ENCODE measurements around the gene SLCO4C1.
A peak's percentile ranks its signal among the peaks of the same experiment; 100 is the strongest.
"Not testable (repeated sequence)": the region's sequence is repeated elsewhere in the genome, so short reads cannot be mapped to it uniquely, and the experiment has no call there.

SLCO4C1 gene, protein sequence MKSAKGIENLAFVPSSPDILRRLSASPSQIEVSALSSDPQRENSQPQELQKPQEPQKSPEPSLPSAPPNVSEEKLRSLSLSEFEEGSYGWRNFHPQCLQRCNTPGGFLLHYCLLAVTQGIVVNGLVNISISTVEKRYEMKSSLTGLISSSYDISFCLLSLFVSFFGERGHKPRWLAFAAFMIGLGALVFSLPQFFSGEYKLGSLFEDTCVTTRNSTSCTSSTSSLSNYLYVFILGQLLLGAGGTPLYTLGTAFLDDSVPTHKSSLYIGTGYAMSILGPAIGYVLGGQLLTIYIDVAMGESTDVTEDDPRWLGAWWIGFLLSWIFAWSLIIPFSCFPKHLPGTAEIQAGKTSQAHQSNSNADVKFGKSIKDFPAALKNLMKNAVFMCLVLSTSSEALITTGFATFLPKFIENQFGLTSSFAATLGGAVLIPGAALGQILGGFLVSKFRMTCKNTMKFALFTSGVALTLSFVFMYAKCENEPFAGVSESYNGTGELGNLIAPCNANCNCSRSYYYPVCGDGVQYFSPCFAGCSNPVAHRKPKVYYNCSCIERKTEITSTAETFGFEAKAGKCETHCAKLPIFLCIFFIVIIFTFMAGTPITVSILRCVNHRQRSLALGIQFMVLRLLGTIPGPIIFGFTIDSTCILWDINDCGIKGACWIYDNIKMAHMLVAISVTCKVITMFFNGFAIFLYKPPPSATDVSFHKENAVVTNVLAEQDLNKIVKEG

DNA sequence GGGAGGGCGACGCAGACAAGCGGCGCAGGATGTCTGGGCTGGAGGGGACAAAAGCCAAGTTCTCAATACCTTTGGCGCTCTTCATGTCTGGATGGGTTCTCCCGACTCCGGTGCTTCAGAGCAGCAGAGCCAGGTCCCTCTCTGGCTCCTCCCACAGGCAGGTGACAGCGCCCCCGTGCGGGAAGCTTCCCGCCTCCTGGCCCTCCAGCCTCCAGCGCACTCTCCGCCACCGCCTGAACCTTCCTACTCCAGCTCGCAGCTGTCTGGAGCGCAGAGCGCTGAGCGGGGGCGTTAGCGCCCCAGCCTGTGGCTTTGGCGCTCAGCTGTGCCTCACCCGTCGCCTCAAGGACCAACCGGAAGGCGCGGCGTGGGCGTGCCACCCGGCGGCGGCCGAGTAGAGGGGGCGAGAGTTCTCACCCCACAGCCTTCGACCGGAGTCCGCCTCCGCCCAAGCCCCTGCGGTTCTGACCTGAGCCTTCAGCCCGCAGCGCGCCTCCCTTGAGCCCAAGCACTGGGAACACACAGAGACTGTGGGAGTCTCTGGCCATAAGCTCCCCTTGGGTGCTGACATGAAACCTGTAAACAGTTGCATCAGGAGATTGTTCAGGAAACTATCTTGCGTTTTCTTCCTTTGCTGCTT is at the start of gene SLCO4C1:
Gene SLCO4C1 (minus strand): TSS at position 107 of the 640 bp plus-strand sequence. CDS start 22 bp downstream, at position 85.
- peak; percentile 82 for DNase-seq

DNA sequence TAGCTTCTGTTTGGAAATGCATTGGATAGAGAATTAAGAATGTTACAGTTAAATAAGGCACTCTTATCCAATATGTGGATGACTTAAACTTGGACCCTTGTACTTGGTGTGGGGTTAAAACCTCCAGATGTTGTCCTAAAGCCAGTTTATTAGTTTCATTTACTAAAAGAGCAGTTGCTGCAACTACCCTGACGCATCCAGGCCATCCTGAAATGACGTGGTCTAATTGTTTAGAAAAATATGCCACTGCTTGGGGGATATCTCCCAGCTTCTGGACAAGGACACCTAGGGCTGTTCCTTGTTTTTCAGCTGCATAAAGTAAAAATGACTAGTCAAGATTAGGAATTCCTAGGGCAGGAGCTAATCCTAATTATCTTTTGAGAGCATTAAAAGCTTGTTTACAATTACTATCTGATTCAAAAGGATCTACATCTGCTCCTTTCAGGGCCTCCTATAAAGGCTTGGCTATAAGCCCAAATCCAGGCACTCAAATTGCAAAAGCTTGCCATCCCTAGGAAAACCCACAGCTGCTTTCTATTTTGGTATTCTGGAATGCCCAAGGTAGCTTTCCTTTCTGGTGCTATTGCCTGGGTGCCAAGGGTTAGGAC is 45.7 kb upstream of the SLCO4C1 start:
- peak; percentile 93 for DNase-seq

DNA sequence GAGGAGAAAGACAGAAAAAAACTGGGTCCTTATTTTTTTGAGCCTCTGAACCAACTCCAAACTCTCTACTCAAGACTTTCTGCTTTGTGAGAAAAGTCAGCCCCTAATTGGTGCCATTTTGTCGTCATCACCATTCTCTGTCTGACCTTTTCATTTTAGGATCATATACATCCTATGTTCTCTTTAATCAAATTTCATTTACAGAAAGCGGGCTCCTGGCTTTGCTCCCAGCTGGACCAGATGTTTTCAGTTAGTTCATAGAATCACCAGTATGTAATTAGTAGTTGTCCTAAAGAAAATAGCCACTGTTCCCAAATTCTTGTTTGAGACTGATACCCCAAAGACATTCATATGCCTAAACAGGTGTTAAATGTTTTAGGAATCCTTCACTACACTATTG is 28.6 kb upstream of the SLCO4C1 start:
- no peak for DNase-seq

DNA sequence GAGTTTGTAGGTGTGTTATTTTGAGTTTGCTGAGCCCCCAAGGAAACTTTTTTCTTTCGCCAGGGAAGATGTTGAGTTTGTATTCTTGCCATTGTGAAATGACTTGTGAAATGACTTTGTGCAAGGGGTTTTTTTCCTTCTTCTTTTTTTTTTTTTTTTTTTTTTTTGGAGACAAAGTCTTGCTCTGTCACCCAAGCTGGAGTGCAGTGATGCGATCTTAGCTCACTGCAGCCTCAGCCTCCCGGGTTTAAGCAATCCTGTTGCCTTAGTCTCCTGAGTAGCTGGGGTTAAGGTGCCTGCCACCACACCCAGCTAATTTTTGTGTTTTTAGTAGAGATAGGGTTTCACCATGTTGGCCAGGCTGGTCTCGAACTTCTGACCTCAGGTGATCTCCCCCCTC is 22.7 kb upstream of the SLCO4C1 start:
- not testable (repeated sequence) for DNase-seq

DNA sequence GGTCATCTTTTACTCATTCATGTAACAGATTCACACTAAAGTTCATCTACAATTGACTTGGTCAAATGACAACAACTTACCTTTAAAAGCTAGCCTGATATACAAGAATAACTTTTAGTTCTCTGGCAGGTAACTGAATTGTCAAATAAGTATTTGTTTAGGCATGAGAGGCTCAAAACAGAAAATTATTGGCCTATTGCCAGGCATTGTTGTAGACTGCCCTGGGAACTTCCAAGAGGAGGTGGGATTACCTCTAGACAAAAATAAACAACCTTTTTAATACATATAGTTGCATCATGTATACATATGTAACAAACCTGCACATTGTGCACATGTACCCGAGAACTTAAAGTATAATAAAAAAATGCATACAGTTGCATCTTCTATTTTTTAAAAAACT is 18.2 kb upstream of the SLCO4C1 start:
- DNase-seq: peak; percentile 14

DNA sequence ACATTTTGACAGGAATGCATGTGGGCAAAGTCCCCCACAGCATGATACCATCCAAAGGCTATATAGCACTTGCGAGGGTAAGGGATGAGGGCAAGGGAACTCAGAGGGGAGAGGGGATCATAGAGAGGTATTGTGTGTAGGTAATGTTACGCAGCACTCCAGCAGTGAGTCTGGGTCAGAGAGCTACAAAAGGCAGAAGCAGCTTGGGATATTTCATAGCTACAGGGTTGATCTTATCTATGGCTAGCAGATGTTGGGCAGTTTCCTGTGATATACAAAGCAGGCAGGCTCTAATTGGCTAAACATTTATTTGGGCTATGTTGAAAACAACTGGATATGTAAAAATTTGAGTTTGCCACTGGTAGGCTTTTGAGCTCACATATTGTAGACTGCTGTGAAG is 17.8 kb upstream of the SLCO4C1 start:
- DNase-seq: peak; percentile 4

DNA sequence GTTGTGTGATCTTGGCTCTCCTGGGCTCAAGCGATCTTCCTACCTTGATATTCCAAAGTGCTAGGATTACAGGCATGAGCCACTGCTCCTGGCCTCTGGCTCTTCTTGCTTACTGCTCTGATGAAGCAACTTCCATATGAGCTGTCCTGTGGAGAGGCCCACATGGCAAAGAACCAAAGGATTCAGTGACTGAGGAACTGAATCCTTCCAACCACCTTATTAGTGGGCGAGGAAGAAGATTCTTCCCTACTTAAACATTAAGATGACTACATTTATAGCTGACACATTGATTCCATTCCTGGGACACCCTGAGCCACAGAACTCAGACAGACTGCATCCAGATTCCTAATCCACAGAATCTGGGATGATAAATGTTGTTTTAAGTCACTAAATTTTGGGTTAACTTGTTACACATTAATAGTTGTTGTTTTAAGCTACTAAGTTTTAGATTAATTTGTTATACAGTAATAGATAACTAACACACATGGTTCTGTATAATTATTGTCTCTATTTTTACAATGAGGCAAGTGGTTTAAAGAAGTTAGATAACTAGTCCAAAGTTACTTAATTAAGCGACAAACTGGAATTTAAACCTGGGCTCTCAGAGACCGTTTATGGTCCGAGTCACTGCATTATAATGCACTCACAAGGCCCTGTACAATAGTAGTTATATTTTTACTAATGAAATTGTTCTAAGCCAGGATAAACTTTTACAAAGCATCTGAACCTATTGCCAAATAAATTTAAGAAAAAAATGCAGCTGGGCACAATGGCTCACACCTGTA is 16.7 kb upstream of the SLCO4C1 start:
- no peak for DNase-seq

DNA sequence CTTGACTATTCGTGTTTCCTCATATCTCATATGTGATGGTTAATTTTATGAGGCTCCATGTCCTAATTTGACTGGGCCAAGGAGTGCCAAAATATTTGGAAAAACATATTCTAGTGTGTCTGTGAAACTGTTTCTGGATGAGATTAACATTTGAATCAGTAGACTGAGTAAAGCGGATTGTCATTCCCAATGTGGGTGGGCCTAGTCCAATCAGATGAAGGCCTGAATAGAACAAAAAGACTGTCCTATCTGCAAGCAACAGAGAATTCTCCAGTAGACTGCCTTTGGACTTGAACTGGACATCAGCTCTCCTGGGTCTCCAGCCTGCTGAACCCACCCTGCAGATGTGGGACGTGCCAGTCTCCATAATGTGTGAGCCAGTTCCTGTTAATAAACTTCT is 13.5 kb upstream of the SLCO4C1 start:
- DNase-seq: no peak

DNA sequence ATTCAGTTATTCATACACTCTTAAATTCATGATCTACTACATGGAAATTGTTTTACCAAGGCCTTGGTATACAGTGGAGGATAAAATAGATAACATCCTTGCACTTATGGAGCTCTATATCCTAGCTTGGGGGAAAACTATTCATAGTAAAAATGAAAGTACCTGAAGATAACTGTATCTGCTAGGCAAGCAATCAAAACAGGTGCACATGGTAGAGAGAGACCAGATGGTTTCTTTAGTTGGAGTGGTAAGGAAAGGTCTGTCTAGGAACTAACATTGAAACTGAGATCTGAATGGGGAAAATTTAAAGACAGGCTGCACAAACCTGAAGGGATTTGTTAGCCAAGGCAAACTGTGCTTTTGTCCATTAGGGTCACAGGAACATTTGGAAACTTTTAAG is 11.1 kb upstream of the SLCO4C1 start:
- no peak for DNase-seq

DNA sequence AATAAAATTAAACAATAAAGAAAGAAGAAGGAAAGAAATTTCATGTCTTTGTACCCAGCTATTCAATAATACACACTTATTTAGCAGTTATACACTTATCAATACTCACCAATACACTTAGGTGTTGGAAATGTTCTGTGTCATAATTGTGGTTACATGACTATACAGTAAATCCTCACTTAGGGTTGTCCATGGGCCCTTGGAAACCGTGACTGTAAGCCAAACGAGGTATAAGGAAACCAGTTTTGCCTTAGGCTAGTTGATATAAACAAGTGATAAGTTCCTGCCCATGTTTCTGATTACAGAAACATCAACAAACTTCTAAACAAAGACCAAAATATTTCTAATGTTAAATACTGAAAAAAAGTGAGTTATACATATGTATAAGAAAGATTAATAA is 10.0 kb upstream of the SLCO4C1 start:
- no peak for DNase-seq

DNA sequence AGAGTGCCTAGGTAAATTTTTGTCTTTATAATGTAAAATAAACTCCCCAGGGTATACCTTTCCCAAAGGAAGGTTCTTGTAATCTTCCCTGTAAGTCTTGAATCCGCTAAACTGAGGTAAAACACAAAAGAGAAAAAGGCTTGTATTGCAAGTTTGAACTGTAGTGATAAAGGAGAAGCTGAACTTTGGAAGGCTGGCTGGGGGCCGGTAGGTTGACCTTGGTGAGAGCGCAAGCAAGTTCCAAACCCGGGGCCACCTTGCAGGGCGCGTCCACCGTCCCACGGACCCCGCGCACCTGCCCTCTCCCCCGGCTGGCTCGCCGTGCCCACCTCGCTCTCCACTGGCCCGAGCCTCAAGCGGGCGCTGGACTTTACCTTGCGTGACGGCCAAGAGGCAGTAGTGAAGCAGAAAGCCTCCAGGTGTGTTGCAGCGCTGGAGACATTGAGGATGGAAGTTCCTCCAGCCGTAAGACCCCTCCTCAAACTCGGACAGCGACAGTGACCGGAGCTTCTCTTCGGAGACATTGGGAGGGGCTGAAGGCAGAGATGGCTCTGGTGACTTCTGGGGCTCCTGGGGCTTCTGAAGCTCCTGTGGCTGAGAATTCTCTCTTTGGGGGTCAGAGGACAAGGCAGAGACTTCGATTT is 428 bp downstream of the SLCO4C1 start:
- no peak for DNase-seq

DNA sequence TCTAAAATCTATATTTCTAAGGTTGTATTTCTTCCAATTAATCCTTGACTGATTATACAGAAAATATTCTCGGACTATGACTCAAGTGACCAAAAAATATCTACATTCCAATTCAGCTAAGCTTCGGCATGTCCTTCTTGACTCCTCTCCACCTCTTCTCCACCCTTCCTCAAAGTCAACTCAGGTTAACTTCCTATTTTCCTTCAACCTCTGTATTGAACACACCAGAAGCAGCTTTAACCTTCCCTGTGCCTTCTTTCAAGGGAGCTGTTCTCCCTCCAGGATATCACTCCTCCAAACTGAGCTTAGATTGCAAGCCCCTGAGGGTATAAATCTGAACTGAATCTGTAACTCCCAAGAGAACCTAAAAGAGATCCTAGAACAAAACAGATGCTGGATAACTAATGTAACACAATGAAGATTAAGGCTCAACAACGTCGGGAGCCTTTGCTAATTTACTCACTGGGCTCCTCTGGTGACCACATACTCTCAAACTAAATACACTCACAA is 1.1 kb downstream of the SLCO4C1 start:
- DNase-seq: peak; percentile 42

DNA sequence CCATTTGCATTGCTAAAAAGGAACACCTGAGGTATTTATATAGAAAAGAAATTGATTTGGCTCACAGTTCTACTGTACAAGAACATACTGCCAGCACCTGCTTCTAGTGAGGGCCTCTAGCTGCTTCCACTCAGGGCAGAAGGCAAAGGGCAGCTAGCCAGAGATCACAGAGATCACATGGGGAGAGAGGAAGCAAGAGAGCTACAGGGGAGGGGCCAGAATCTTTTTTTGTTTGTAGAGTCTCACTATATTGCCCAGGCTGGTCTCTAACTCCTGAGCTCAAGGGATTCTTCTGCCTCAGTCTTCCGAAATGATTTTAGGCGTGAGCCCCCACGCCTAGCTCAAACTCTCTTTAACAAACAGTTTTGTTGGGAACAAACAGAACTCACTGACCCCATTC is 6.1 kb downstream of the SLCO4C1 start:
- DNase-seq: no peak

DNA sequence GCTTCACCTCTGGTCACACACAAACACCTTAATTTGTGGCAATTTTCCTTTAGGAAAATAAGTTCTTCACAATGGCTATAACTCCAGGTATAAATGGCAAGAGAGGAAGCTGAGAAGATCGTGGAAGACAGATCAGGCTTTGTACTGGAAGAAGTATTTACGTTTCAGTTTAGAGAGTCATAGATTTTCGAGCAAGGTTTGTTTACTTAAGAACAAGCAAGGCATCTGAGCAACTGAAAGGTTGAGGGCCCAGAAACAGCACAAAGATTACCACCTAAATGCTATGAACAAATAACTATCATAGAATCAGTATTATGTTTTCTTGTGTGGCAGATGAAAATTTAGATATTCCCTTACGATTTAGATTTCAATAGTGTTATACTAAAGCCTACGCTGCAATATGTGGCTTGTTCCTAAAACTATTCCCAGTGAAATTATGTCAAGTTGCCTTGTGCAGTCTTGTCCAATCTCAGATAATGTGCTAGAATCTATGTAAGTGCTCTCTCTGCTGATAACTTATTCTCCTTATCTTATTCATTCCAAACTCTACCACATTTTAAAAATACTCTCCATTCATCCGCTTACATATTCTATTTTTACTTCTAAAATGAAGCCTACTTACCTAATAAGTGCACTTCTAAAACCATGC is 6.7 kb downstream of the SLCO4C1 start:
- DNase-seq: no peak

DNA sequence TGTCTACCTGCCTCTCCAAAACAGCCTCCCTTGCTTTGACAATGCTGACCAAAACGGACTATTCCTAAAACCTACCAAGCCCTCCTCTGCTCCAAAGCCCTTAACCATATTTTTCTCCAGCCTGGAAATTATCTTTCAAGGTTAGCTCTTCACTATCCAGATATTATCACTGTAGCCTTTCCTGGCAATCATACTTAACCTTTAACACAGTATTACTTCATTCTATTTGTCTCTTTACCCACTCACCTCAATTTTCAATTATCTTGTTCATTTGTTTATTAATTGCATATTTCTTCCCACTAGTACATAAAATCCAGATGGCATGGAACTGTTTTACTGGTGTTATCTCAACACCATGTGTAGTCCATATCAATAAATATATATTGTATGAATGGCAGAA is 7.5 kb downstream of the SLCO4C1 start:
- DNase-seq: no peak

DNA sequence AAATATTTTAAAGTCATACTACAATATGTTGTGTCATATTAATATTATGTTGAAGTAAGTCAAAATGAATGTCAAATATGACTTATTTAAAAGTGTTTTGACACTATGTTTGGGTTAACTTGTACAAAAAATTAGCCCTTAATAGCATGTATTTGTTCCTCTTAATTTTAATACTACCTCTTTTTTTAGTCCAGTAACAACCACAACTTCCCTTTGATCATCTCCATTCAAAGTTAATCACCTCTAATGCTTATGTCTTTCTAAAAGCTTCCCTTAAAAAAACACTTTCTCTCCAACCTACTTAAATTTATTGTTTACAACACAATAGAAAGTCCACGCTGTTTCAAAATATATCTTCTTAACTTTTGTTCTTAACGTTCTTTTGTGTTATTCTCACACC is 9.6 kb downstream of the SLCO4C1 start:
- DNase-seq: no peak

DNA sequence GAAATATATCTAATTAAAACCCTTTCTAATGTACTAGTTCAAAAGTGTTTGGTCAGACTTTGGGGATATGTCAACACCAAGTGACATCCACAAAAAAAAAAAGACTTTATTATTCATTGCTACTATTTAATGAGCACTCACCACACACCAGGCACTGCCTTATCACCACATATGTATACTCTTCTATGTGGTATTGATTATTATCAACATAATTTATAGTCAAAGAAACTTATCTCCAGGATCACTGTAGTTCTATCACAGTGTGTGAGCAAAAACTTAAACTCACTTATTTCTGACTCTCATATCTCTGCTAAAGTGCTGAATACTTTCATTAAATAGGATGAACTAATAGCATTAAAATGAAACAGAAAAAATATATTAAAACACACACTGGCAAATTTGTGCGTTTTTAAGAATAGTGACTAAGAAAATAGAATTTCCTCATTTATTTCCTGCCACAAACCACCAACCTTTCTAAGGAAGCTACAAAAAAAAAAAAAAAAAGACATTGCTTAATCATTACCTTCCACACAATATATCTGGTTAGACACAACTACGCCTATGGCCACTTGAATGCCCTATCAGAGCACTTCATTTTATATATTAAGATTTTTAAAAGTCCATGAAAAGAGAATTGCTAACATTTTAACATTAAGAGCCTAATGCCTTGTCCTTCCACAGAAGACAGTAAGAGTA is 12.8 kb downstream of the SLCO4C1 start:
- no peak for DNase-seq

DNA sequence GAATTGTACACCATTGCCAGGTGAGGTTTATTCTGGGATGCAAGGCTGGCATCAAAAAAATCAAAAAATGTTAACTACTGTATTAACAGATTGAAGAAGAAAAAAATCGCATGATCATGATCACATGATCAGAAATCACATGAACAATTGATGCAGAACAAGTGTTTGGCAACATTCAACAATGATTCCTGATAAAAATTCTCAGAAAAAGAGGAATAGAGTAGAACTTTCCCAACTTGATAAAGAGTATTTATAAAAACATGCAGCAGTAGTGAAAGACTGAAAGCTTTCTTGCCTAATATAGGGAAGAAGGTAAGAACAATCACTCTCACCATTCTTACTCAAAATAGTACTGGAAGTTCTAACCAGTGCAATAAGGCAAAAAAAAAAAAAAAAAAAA is 16.4 kb downstream of the SLCO4C1 start:
- no peak for DNase-seq

DNA sequence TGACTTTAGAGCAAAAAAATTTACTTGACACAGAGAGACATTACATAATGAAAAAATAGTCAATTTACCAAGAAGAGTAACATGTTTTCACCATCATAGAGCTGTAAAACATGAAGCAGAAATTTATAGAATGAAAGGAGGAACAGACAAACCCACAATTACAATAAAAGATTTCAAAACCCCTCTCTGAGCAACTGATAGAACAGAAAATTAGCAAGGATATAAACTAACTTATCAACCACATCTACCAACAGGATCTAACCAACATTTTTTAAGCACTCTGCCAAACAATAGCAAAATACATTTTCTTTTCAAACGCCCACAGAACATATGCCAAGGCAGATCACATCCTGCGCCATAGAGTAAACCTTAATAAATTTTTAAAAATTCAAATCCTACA is 17.9 kb downstream of the SLCO4C1 start:
- DNase-seq: no peak

DNA sequence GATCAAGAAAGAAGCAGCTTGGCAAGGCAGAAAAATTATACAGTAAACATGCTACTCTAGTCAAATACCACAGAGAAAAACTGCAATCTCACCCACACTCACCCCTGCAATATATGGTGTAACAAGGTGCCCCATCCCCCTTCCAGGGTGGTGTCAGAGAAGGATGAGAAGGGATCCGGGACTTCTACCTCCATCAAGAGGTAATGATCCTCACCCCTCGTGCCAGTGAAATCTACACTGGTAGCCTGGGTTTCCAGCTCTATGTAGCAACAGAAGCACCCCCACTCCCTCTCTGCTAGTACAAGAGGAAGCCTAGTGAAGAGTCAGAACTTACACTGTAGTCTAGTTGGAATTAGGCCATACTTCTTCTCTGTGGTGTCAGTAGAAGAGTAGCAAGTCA is 18.9 kb downstream of the SLCO4C1 start:
- peak; percentile 3 for DNase-seq

DNA sequence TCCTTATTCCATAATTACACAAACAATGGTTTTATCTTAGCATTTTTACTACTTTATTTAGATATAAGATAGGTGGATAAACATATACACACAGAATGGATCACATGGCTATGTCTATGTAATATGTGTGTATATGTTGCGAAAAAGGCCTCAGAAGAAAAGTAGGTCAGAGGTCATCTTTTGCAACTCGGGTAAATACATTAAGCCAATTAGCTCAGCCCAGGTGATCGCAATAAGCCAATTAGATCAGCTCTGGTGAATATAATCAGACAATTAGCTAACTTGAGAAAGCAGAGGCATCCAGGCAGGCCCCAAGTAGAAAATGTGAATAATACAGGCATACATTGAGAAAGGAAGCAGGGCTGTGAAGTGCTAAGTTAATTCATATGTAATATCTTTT is 24.3 kb downstream of the SLCO4C1 start:
- peak; percentile 93 for DNase-seq
